PFSK-1 (cell line): ENCODE measurements around the gene MEI4.

Experiments
- REST ChIP-seq, 2 experiments: IDR thresholded peaks; 2 replicates each; pipeline versions ENCODE4 v1.6.1 to v1.8.0; 2011 to 2012; ENCODE audit warnings: low read depth in 2 of 2, low read length in 2 of 2, control low read depth in 1 of 2, inconsistent platforms in 1 of 2, mild to moderate bottlenecking in 1 of 2, moderate library complexity in 1 of 2; ENCODE audit not compliant: insufficient read depth in 1 of 2
- TAF1 ChIP-seq: IDR thresholded peaks from 2 replicates; pipeline ENCODE4 v1.6.1; 2012; ENCODE audit warnings: low read length, control low read depth, borderline replicate concordance; ENCODE audit not compliant: insufficient read depth

GRCh38 chr6:77715588-77715987 lies 62.7 kb downstream of the MEI4 start:
- TF ChIP-seq TAF1 (no peak), REST (IDR thresholded peaks at IDR 0.05; ENCODE audit: insufficient read depth in 1 of 2, low read depth in 2 of 2, low read length in 2 of 2) (no peak)
